GM10266 (cell line): ENCODE measurements around the gene HIPK2.

ENCODE experiments used
- DNase-seq: peaks from one replicate; pipeline ENCODE4 v3.0.0; 2012; ENCODE audit errors: extremely low spot score
- TF ChIP-seq, protein P1 (sequence below): IDR thresholded peaks from 2 replicates; pipeline ENCODE4 v1.5.1; 2012; ENCODE audit warnings: mild to moderate bottlenecking, low read depth; ENCODE audit not compliant: control insufficient read depth, insufficient read depth; ENCODE audit errors: missing control alignments

HIPK2 gene

GRCh38 chr7:139753081-139753692 is 24.6 kb downstream of the HIPK2 start:
- TF ChIP-seq, protein P1, sequence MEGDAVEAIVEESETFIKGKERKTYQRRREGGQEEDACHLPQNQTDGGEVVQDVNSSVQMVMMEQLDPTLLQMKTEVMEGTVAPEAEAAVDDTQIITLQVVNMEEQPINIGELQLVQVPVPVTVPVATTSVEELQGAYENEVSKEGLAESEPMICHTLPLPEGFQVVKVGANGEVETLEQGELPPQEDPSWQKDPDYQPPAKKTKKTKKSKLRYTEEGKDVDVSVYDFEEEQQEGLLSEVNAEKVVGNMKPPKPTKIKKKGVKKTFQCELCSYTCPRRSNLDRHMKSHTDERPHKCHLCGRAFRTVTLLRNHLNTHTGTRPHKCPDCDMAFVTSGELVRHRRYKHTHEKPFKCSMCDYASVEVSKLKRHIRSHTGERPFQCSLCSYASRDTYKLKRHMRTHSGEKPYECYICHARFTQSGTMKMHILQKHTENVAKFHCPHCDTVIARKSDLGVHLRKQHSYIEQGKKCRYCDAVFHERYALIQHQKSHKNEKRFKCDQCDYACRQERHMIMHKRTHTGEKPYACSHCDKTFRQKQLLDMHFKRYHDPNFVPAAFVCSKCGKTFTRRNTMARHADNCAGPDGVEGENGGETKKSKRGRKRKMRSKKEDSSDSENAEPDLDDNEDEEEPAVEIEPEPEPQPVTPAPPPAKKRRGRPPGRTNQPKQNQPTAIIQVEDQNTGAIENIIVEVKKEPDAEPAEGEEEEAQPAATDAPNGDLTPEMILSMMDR, result no peak
- no peak for DNase-seq

- TF ChIP-seq, protein P1, result no peak
- no peak for DNase-seq
These were observed 25.2 kb downstream of the HIPK2 start for GRCh38 chr7:139752604-139753003.

- DNase-seq, result no peak
- TF ChIP-seq, protein P1, result no peak
These were observed 25.6 kb downstream of the HIPK2 start for GRCh38 chr7:139752148-139752547.

- TF ChIP-seq, protein P1, result no peak
- no peak for DNase-seq
These were observed 27.2 kb downstream of the HIPK2 start for GRCh38 chr7:139750459-139751095.

- DNase-seq, result no peak
- TF ChIP-seq, protein P1, result no peak
These were observed 28.3 kb downstream of the HIPK2 start for GRCh38 chr7:139749545-139749944.

DNA sequence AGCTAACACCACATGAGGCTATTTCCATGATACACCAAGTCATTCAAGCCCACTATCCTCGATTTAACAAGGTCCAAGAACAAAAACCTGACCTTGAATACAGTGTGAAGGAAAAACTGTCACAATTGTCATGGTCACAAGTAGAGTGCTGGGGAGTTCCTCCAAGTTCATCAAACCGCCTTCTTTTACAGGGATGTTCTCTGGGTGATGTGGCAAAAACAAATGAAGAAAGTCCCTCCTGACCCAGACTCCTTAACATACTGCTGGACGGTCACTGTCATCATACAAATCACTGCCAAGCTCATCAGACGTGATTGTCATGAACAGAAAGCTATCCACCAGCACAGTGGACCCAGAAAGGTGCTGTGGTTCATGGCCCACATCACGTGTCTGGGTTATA is 28.9 kb downstream of the HIPK2 start:
- DNase-seq, result no peak
- TF ChIP-seq, protein P1, result no peak

DNA sequence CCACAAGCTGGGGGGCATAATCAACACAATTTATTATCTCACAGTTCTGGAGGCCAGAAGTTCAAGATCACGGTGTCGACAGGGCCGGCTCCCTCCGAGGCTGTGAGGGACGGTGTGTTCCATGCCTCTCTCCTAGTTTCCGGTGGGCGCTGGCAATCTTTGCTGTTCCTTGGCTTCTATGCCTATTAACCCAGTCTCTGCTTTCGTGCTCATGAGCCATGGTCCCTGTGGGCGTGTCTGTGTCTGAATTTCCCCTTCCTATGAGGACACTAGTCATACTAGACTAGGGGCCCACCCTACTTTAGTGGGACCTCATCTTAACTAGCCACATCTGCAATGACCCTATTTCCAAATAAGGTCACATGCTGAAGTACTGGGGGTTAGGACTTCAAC is 29.4 kb downstream of the HIPK2 start:
- TF ChIP-seq, protein P1, result no peak
- no peak for DNase-seq
